Urinary bladder (tissue), 4 donors: Measurements from ENCODE around the gene CAMK4. TPM values are rescaled to one million over a fixed set of nuclear protein-coding genes. Genes with fewer than 3 reads are reported as not detected.

Experiments used
- DNase-seq: peaks from one replicate; pipeline ENCODE4 v3.0.0-alpha.2; 2015; ENCODE audit errors: extremely low spot score
- H3K27ac ChIP-seq: one replicate; pipeline ENCODE4 v1.5.1; 2013; ENCODE audit warnings: low read depth, mild to moderate bottlenecking, moderate library complexity
- H3K36me3 ChIP-seq: one replicate; pipeline ENCODE4 v1.6.1; 2013; ENCODE audit warnings: mild to moderate bottlenecking, moderate library complexity; ENCODE audit not compliant: insufficient read depth
- H3K4me1 ChIP-seq: one replicate; pipeline ENCODE4 v1.6.1; 2013; ENCODE audit warnings: mild to moderate bottlenecking, moderate library complexity; ENCODE audit not compliant: insufficient read depth
- H3K4me3 ChIP-seq: one replicate; pipeline ENCODE4 v1.5.1; 2013; ENCODE audit warnings: low read depth, low read length
- WGBS: extraction: QIAGEN DNeasy Blood & Tissue Kit; methylation state at CpG from one replicate; pipeline ENCODE4 v1.1.7; 2013; 5-methylcytosine and 5-hydroxymethylcytosine counted together
- polyA plus RNA-seq: library from polyadenylated mRNA; stranded (reverse); fragments of 200-250 nt; gene quantifications from one replicate; pipeline ENCODE4 v1.2.3, GENCODE V29; 2013
- total RNA-seq: library from RNA; depleted of rRNA; stranded (reverse); fragments of >200 nt; gene quantifications from one replicate; pipeline ENCODE4 v1.2.3, GENCODE V29; 2014
- donor health status: healthy with polysubstance abuse.
- donor health status: healthy.

Gene CAMK4
- total and polyA plus RNA-seq, 2 donors, result 1.2 to 30.9 TPM

DNA sequence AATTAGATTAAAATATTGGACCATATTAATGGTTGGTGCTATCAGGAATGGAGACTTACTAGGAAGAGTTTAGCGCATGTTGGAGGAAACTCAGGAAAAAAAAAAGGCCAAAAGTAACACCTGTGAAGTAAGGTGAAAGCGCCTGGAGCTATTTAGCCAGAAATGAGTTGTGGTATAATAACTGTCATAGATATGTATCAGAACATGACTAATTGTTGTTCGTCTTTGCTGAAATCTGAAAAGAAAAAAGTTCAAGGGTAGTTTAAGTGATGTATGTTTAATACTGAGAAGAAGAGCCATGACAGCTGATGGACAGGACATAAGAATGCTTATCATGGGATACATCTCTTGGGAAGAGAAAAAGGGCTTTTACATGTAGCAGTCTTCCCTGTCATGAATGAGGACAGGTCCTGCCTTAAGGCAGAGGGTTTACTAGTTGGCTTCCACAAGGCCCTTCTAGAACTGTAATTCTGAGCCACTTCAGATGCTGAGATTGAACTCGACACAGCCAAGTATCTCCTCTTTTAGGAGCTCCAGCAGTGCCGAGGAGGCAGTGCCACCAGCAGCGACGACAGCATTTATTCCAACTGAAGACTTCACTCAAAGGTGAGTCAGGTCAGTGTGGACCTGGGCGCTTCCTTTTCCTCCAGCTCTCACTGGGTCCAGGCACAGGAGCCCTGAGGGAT, 940 bp upstream of the CAMK4 start:
- no peaks in the 10 kb centered on the region for H3K36me3 ChIP-seq
- H3K4me3 ChIP-seq, result peak overlapping the region; percentile 60
- H3K4me1 ChIP-seq, result no peaks in the 10 kb centered on the region
- no peak for DNase-seq
- H3K27ac ChIP-seq, result no peak overlapping the region
- 44% methylated on average over 8 of the region's 8 CpGs for WGBS

DNA sequence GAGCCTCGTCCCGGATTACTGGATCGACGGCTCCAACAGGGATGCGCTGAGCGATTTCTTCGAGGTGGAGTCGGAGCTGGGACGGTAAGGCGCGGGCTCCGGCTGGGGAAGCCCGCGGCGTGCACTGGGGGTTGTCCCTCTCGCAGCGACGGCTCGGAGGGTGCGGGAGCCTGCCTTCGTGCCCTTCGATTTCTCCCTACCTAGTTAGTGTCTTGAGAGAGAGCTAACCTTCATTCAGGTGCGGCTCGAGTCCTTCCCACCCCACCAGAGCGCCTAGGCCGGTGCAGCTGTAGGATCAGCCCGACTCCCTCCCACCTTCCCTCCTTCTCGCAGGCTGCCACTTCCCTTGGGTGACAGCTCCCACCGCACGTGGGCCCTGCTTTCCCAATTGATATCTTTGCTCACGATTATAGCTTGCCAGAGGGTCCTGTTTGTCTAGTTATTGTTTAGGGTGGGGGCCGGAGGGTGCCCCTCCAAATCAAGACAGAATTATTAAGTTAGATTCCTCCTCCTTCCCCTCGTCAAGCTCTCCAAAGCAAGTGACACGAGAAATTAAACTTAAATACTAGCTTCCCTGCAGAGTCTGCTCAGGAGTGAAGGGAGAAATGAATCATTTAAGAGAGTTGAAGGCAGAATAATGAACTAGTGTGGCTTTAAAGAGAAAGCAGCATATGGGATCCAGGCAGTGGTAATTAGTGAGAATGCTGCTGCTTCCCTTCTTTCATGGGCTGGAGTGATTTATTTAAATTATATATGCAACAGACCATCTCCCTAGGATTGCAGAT, 569 bp downstream of the CAMK4 start:
- no peak for DNase-seq
- Histone ChIP-seq H3K4me3 (peak overlapping the region; percentile 60), H3K36me3 (no peaks in the 10 kb centered on the region), H3K4me1 (no peaks in the 10 kb centered on the region), H3K27ac (peak overlapping the region; percentile 27)
- 3% methylated on average over 34 of the region's 34 CpGs for WGBS

DNA sequence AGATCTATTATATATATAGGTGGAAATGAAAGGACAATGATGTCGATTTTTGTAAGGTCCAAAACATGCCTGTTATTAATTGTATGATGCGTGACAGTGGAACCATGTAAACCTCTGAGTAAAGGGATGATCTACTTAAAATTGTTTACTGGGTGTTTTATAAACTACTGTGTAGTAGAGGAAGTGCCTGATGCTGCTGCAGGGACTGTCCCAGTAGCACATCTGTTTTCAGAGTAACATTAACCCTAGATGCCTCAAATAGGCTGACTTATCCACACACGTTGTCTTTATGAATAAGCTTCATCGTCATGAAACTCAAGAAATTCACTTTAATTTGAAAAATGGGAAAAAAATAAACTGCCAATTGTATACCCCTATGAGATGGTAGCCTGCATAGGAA, 1.7 kb downstream of the CAMK4 start:
- no peaks in the 10 kb centered on the region for H3K4me1 ChIP-seq
- no peak for DNase-seq
- no peak overlapping the region for H3K4me3 ChIP-seq
- no peaks in the 10 kb centered on the region for H3K36me3 ChIP-seq
- WGBS, result 73% methylated on average over 4 of the region's 4 CpGs
- no peak overlapping the region for H3K27ac ChIP-seq

DNA sequence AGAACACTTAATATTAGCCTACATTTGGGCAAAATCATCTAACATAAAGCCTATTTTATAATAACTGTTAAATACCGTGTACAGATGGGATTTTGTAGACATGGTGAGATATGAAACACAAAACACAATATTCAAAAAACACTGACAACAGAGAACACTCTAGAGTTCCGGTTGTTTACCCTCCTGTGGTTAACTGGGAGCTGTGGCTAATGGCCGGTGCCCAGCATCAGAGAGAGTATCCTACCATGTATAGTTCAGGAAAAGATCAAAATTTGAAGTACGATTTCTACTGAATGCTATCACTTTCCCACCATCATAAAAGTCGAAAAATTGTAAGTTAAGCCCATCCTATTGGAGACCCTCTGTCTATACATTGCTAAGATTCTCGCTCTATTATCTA, 2.4 kb downstream of the CAMK4 start:
- Histone ChIP-seq H3K36me3 (no peaks in the 10 kb centered on the region), H3K4me3 (no peak overlapping the region), H3K4me1 (no peaks in the 10 kb centered on the region), H3K27ac (no peak overlapping the region)
- DNase-seq, result no peak
- WGBS, result 92% methylated on average over 6 of the region's 6 CpGs

DNA sequence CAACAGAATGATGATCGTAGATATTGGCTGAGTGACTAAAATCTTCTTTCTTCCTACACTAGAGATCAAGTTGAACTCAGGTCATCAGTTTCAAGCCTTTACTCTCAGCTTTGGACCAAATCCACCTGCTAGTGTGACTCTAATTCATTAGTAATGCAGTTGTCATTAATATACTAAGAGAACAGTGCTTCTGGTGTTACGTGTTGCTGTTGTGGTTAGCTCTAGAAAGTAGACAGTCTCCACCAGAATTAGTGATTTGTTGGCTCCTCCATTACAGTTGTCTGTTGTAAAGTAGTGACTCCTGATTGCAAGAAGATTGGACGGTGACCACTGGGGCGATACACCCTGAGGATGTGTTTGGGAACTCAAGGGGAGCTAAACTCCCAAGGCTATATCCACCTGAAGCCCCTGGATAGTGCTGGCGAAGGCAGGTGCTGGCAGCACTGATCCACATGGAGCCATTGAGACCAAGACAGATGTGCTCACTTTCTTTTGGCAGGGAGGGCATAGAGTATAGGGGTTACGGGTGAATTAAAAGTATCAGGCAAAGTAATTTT, 3.1 kb downstream of the CAMK4 start:
- no peak for DNase-seq
- Histone ChIP-seq H3K4me3 (no peak overlapping the region), H3K4me1 (no peaks in the 10 kb centered on the region), H3K27ac (no peak overlapping the region), H3K36me3 (no peaks in the 10 kb centered on the region)
- 91% methylated on average over 6 of the region's 6 CpGs for WGBS

DNA sequence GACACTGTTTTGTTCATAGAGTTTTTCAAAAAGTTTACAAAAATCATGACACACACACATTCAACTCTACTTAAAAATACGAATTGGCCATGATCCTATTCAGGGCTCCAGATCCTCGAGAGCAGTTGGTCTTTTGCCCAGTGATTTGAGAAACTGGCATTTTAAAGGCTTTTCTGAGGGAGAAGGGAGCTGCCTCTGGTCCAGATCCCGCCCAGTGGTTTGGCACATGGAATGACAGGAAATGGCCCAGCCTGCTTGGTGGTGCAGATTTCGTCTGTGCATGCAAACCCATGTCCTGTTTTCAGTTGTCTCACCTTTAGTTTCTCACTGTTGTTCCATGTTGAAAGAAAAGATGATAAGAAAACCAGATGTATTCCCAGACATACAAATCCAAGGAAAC, 3.6 kb downstream of the CAMK4 start:
- Histone ChIP-seq H3K4me3 (no peak overlapping the region), H3K36me3 (no peaks in the 10 kb centered on the region), H3K27ac (no peak overlapping the region), H3K4me1 (no peaks in the 10 kb centered on the region)
- DNase-seq, result no peak
- WGBS, result 35% methylated on average over 4 of the region's 4 CpGs

DNA sequence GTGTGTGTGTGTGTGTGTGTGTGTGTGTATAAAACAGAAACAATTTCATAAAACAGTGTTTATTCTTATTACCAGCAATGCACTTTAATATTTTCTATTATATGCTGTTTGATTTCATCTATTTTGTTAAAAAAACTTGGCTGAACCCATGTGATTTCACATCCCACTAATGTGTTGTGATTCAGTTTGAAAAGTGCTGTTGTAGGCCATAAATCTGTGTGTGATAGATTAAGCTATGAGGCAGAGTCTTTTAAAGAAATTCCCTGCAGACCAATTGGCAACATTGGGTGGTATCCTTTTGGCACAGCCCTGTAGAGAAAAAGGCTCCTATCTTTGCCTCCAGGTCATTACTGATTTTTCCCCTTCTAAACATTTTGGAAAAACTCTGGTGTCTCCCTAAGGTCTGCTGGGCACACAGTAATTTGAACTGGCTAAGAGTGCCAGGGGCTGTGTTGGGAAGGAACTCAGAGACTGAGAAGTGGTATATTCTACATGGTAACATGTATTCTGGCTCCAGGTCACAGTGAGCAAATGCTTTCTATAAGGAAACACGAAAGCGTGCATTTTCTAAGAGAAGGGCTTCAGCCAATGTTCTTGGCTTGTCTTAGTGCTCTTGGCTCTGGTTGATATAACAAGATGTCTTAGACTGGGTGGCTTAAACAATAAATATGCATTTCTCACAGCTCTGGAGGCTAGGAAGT, 4.5 kb downstream of the CAMK4 start:
- no peak for DNase-seq
- H3K27ac ChIP-seq, result no peak overlapping the region
- 61% methylated on average over 2 of the region's 2 CpGs for WGBS
- no peaks in the 10 kb centered on the region for H3K4me1 ChIP-seq
- no peak overlapping the region for H3K4me3 ChIP-seq
- no peaks in the 10 kb centered on the region for H3K36me3 ChIP-seq

DNA sequence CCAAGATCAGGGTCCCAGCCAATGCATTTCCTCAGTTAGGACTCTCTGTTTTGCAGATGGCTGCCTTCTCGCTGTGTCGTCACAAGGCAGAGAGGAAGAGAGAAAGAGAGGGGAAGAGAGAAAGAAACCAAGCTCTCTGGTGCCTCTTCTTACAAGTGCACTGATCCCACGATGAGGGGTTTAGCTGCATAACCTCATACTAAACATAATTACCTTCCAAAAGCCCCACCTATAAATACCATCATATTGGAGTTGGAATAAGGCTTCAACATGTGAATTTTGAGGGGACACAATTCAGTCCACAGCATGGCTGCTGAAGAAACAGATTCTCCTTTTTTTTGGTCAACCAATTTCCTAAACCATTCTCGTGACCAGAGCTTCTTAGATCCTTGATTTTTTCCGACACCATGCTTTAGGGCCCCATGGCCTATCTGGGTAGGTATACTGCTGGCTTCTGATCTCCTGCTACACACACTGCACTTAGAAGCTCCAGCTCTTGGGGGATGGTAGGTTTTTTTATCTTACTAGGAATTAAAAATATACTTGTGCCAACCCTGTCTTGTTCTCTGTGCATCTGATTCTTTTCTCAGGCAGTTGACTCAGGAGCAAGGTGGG, 5.1 kb downstream of the CAMK4 start:
- Histone ChIP-seq H3K4me3 (no peak overlapping the region), H3K36me3 (no peaks in the 10 kb centered on the region), H3K4me1 (no peaks in the 10 kb centered on the region), H3K27ac (no peak overlapping the region)
- no peak for DNase-seq
- 75% methylated on average over 5 of the region's 5 CpGs for WGBS

DNA sequence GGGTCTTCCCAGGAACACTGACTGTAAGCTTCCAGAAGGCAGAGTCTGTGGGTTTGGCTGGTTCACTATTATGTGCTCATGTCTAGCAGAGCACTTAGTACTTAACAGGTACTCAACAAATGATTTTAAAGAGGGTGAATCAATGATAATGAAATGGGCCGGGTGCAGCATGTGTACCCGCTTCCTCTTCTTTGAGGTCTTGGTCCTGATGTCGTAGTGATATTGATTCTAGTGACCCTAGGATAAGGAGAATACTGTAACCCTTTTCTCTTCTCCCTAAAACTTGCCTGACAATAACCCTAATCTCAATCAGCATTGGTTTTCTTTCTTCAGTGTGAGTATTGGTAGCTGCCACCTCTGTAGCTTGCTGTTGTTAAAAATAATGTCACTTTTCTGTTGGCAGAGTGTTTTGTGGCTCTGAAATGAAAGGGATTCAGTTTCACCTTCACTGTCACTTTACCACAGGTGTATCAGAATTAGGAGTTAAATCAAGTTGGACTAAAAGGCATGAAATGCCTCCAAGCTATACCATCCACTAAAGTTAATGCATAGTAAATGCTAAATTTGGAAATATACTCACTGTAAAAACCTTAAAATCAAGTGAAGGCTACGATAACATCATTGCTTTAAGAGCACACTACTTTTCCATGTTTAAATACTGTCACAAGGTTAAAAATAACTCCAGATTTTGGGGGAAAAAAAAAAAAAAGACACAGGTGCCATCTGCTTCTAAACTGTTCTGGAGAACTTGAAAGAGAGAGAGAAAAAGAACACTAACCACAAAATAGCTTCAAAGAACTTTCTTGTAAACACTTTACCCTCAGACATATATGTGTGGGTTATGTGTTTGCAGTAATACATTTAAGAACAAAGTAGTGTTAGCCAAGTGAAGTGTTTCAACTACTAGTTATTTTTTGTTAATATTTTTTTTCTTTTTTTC, 6.0 kb downstream of the CAMK4 start:
- H3K36me3 ChIP-seq, result no peaks in the 10 kb centered on the region
- WGBS, result 86% methylated on average over 4 of the region's 4 CpGs
- no peak overlapping the region for H3K27ac ChIP-seq
- no peaks in the 10 kb centered on the region for H3K4me1 ChIP-seq
- no peak overlapping the region for H3K4me3 ChIP-seq
- DNase-seq, result no peak

DNA sequence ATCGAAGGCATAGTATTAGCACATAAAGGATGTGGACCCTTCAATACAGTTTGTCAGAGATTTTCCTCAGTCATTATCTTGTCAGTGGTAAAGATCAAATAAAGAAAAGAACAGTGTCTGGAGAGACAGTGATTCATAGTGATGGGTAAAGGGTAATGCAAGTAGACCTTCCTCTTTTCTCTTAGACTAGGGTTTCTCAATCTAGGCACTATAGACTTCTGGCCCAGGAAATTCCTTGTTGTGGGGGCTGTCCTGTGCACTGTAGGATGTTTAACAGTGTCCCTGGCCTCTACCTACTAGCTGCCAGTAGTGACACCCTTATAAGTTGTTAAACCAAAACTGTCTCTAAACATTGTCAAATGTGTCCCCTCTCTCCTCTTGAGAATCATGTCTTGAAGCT, 6.9 kb downstream of the CAMK4 start:
- Histone ChIP-seq H3K4me1 (no peaks in the 10 kb centered on the region), H3K27ac (no peak overlapping the region), H3K36me3 (no peaks in the 10 kb centered on the region), H3K4me3 (no peak overlapping the region)
- WGBS, result 95% methylated on average over 1 of the region's 1 CpG
- DNase-seq, result no peak

DNA sequence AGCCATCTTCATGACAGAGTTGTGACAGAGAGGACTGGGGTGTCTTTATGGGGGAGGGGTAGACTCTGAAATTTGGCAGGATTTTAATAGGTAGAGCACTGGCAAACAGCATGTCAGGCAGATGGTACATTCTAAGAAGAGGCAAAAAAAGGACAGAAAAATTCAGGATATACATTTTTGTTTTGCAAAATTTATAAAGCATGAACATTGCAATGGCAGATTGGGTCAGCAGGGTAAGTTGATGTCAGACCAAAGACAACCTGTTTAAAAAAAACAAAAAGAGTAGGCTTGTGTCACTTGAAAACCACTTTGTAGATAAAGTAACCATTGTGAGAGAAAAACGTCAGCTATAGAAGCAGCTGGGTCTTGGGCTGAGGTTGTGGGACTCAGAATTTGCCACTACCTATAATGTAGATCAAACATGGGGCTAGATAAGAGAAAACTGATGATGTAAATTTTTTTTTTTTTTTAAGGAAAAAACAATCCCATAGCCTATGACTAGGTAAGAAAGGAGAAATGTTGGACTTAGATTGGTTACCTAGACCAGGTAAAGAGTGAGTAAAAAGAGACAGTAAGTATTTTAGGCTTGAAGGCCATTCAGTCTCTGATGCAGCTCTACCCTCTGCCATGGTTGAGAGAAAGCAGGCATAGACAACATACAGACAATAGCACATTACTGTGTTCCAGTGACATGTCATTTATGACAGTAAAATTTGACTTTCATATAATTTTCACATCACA, 8.3 kb downstream of the CAMK4 start:
- Histone ChIP-seq H3K36me3 (no peaks in the 10 kb centered on the region), H3K4me3 (no peak overlapping the region), H3K27ac (no peak overlapping the region), H3K4me1 (no peaks in the 10 kb centered on the region)
- WGBS, result 58% methylated on average over 1 of the region's 1 CpG
- DNase-seq, result no peak

DNA sequence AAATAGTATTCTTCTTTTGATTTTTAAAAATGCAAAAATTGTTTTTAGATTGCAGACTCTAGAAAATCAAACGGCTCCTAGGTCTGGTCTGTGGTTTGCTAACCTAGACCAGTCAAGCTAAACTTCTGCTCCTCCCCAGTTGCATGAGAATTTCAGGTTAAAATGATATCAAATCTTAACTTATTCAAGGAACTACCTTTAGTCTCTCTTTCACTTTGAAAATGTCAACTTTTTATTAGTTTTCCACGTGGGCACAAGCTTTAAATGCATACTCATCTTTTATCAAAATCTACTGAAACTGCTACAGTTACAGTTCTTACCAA, 8.8 kb downstream of the CAMK4 start:
- Histone ChIP-seq H3K36me3 (no peaks in the 10 kb centered on the region), H3K27ac (no peak overlapping the region), H3K4me3 (no peak overlapping the region), H3K4me1 (no peaks in the 10 kb centered on the region)
- 73% methylated on average over 2 of the region's 2 CpGs for WGBS
- no peak for DNase-seq
